SK-N-MC (cell line): ENCODE data around the gene KCTD16.

Experiments used
- EZH2 ChIP-seq: fragments of 200-600 bp; sonication (generic); IDR thresholded peaks from one replicate; pipeline ENCODE4 v1.6.1; 2017; ENCODE audit warnings: antibody characterized with exemption
- FOXP2 ChIP-seq: optimal IDR thresholded peaks from 2 replicates; pipeline ENCODE3; 2011; ENCODE audit warnings: mild to moderate bottlenecking, moderate library complexity; ENCODE audit not compliant: insufficient read depth; ENCODE audit errors: extremely low read length, control extremely low read depth
- POLR2AphosphoS5 ChIP-seq: IDR thresholded peaks from 2 replicates; pipeline ENCODE4 v1.6.1; 2012; ENCODE audit warnings: mild to moderate bottlenecking, low read depth, low read length, borderline replicate concordance

GRCh38 chr5:144219869-144220268 lies 49.2 kb downstream of the KCTD16 start:
- TF ChIP-seq EZH2 = no peak
- TF ChIP-seq FOXP2 = no peak
- TF ChIP-seq POLR2AphosphoS5 = no peak
